Stimulated activated CD4-positive, alpha-beta T cell treated with anti-CD3 and anti-CD28 coated beads, Interleukin-2, amount 100 ng/mL, for 4 hours (primary cell): ENCODE results near the gene SLC16A4.
"Not testable (repeated sequence)": the region's sequence is repeated elsewhere in the genome, so short reads cannot be mapped to it uniquely, and the experiment has no call there.

Source experiments
- DNase-seq: peaks from one replicate; pipeline ENCODE4 v3.0.0-alpha.2; 2020; ENCODE audit warnings: low read depth

The SLC16A4 gene

DNA sequence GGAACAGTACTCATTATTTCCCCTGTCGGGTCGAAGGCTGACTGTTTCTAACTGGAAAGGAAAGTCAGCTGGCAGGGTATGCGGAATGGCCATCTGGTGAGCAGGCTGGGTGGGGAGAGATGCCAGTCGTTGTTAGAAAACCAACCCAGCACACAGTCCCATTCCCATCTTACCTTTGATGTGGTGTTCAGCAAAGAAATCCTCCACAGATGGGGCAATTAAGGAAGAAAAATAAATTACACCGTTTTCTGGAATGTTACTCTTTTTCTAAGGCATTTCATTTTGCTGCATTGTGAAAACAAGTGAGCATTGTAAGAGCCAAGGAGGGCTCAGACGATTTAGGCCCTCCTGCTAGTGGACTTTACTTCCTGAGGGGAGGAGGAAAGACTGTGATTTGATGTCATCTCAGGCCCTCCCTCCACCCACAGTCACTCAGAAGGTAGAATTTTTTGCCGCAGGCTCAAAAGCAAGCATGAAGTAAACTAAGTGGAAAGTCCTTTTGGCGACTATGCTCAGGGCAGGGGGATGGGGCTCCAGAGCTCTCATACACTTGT is at the start of gene SLC16A4:
SLC16A4 (minus strand) TSS at position 335 of the 554 bp plus-strand sequence. CDS start 1,703 bp downstream, outside the sequence.
- DNase-seq, result no peak

DNA sequence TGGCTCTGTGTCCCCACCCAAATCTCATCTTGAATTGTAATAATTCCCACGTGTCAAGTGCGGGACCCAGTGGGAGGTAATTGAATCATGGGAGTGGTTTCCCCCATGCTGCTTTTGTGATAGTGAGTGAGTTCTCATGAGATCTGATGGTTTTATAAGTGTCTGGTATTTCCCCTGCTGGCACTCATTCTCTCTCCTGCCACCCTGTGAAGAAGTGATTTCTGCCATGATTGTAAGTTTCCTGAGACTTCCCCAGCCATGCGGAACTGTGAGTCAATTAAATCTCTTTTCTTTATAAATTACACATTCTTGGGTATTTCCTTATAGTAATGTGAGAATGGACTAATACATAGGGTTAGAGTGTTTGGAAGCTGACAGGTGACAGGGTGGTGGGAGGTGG is 49.0 kb upstream of the SLC16A4 start:
- not testable (repeated sequence) for DNase-seq

DNA sequence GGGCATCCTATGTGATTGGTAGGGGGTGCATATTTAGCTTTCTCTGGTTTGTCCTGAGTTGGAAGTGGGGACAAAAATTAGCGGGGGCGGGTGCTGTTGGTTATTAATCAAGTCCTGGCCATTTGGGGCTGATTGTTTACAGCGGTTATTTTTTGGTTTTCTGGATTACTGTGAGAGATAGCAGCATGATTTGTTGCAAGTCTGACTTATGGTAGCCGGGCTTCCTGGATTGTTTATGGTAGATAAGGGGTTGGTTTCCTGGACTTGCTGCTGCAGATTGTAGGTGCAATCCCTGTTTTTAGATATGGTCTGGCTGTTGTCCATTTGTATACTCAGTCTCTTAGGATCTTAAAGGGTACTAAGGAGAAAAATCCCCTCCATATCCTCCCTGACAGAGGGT is 48.1 kb upstream of the SLC16A4 start:
- no peak for DNase-seq

DNA sequence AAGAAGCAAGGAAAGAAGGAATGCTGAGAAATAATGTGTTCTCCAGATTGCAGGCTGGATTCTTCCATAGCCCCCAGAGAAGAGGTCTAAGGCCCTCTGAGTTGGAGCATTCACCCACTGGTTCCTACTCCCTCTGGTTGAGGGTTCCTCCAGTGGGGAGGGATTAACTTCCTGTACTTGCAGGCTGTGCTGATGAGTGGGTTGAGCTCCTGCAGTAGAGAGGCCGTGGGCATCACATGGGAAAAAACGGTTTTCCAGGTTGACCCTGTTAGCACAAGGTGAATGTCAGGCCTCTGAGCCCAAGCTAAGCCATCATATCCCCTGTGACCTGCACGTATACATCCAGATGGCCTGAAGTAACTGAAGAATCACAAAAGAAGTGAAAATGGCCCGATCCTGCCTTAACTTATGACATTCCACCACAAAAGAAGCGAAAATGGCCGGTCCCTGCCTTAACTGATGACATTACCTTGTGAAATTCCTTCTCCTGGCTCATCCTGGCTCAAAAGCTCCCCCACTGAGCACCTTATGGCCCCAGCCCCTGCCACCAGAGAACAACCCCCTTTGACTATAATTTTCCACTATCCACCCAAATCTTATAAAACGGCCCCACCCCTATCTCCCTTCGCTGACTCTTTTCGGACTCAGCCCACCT is 46.9 kb upstream of the SLC16A4 start:
- not testable (repeated sequence) for DNase-seq

DNA sequence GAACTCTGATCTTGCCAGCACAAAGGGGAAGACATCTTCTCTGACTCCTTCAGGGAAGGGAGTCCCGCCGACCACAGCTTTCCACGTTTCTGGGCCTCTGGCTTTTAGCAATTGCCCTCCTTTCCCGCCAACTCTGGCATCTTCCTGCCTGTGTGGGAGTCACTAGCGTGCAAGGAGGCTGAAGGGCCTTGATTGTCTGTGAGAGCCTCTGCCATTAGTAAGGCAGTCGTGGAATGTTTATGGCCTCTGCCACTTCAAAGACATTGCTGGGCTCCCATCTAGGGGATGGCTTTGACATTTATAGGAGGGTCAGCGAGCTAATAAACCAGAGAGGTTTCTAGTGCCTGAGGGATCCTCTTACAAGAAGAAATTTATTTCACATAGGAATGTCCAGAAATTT is 45.8 kb upstream of the SLC16A4 start:
- no peak for DNase-seq

DNA sequence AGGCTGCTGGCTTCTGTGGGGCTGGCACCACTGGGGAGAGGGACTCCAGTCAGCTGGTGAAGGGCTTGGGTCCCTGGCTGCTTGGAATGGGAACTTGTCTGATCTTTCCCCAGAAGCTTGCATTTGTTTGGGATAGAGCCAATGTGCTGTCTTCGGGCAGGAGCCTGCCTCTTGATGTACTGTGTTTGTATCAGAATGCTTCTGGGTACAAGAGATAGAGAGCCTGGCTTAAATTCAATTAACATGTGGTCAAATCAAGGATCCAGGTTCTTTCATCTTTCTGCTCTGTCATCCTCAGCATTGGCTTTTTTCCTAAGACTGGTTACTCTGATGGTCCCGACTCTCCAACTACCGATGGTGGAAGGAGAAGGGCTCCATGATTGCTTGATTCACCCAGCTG is 44.1 kb upstream of the SLC16A4 start:
- no peak for DNase-seq

DNA sequence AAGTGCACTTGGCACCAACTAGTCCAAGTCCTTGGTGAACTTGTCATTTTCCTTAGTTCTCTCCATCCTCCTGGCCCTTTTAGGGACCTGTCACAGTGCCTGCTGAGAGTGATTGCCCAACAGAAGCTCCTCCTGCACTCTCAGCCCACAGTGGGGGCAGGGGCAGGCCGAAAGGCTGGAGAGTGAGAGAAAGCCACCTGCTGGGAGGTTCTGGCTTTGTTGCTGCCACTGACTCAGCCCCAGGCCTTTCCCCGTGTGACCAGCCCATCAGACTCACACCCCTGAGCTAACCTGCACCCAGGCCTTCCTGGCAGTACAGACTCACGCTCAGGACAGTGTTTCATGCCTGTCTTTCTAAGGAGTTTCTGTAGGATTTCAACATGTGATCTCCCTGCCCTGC is 43.0 kb upstream of the SLC16A4 start:
- no peak for DNase-seq

DNA sequence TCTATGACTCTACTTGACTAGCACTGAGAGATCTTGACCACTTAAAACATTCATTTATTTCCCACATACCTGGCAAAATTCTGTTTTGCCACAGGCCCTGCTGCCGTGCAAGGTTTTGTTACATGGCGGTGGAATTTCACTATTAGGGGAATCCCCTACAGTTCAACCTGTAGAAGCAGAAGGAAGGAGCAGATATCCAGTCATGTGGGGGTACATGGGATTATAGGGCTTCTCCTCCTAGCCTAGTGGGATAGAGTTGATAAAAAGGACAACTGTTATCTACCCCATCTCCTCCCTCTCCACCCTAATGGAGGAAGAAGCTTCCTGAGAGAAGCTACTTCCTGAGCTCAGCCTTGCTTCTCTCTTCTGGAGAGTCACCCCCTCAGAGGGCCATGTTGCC is 42.4 kb upstream of the SLC16A4 start:
- no peak for DNase-seq

DNA sequence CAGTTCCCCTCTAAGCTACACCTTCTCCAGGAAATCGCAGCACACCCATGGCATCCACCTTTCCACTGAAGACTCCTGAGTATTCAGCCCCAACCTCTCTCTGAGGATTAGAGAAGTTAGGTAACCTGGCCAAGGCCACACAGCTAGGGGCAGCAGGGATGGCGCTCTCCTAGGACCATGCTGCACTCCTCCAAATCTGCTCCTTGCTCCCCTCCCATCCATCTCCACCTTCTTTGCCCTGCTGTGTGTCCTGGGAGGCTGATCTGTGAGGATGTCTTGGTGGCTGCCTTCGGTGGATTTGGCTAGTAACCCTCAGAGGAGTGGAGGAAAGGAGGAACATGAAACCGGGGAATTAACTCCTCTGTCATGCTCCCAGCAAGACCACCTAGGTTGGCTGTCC is 40.1 kb upstream of the SLC16A4 start:
- DNase-seq, result no peak

DNA sequence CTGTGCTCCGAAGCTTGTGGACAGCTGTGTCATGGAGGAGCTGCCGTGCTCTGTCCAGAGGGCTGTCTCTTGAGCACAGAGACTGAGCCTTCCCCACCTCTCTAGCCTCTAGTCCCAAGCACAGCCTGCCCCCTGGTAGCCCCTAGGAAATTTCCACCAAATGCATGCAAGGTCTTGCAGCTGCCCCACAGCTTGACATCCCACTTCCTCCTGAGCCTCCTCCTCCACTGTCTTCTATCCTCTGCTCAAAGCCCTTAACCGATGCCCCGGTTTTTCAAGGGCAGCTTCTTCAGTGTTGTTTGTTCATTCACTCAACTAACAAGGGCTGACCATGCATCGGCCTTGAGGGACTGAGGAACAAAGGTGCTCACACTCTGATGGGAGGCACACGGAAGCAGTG is 39.5 kb upstream of the SLC16A4 start:
- DNase-seq, result no peak

DNA sequence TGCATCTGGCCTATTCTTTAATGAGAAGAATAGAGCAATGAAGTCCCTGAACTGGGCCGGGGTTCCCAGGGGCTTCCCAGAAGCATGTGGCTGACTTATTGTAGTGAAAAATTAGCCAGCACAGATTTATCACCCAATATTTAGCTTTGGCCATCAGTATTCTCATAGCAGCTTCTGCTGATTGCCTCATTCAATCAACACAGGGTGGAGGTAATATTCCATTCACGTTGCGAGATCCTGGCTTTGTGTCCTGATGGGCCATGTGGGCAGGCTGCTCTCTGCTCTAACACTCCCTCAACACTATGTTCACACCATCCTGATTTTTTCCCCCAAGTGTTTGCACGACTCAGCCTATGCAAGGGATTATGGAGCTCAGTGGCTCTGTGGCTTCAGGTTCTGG is 38.1 kb upstream of the SLC16A4 start:
- DNase-seq, result no peak

DNA sequence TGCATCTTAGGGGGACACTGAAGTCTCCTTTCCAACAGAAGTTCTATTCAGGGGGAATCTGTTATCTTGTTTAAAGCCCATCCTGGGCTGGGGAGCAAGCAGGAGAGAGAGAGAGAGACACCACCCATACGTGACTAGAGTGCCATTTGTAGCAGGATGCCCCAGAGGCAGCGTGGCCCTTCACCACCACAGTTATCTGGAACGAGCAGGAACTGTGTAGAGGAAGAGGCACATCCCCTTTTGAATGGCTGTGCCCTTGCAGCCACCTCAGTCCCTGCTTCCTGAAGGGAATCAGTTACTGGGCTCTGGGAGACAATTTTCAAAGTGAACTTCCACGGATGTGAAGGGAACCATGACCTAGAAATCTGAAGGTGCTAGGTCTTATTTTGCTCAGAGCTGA is 36.0 kb upstream of the SLC16A4 start:
- no peak for DNase-seq

DNA sequence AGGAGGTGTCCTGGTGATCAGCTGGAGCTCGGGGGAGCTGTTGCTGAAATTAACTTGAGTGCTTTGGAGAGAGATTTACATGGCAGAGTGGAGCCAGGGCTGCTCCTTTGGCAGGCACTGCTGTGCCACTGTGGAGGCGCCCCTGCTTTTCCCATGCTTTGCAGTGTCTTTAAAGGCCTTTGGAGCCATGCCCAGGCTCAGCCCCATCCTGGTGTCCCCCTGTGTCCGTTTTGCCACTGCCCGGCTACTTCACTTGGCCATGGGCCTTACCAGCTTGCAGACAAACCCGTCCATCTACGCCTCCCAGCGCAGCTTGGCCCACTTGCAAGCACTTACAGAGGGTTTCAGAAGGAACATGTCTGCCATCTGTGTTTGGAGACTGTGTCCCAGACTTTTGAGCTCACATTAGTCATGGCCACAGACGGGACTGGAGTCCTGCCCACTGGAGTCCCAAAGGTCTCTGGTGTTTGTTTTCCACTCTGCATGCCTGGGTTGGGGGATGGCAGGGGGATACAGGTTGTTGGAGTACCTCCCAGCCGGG is 34.9 kb upstream of the SLC16A4 start:
- DNase-seq, result no peak

DNA sequence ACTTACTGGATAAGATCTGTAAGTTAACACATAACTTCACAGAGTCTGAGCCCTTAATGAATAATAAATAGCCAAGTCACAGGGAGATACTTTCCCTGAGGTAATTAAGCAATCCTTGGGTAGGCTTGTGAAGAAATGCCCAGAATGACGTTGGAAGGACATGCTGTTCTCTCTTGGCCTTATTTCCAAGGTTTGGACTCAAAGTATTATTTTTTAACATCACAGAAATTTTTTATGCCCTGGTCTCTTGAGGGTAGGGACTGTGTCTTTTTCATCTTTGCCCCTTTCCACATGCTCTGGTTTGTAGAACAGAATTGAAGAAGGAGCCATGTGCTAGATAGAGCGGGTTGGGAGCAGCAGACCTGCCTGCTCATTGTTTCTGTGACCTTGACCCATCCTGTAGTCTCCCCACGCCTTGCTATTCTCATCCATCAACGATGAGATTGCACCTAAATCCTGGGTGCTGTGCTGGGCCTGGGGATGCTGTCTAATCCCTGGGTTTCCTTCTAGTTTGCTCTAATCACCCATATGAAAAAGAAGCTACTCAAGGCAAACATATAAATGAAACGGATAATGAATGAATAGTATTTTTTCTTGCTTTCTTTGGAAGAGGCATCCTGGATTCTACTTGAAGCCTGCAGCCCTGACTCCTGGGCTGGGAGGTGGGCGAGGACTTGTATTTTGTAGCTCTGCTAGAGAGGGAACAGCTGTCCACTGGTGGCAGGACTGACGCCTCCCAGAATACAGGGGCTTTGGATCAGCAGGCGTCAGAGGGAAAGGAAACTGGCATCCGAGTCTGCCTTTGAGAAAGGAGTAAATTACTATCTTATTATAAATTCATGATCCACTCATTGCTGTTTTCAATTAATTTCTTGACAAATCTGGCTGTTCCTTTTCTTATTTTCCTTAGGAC is 34.1 kb upstream of the SLC16A4 start:
- DNase-seq, result no peak

DNA sequence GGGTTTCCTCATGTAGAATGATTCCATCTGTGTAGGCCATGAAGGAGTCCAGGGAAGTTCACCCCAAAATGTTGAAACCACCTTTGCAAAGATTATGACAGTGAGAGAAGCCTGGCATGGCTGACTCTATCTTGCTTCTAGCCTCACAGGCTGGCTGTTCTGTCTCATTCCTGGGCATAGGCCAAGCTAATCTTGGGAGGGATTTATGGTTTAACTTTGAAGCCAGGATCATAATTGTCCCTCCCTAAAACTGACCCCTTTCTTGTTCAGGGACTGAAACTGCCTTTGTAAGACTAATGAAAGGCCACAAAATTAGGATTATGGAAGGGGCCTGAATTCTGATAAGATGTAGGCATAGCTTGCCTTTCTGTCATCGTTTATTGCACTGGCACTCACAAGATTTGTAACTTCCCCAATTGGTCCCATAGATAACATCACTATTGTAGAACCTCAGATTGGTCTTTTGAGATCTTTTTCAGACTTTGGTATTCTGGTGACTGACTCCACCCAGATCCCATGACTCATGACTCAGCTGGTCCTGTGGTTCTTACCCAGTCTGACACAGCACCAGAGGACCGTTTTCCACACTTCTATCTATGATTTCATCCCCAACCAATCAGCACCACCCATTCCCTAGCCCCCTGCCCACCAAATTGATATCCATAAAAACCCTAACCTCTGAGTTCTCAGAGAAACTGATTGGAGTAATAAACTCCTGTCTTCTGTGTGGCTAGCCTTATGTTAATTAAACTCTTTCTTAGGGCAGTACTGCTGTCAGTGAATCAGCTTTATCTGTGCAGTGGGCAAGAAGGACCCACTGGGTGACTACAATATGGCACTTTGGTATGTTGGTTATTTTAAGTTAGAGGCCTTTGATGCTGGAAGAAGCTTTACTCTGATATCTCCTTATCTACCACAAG is 30.3 kb upstream of the SLC16A4 start:
- DNase-seq, result no peak

DNA sequence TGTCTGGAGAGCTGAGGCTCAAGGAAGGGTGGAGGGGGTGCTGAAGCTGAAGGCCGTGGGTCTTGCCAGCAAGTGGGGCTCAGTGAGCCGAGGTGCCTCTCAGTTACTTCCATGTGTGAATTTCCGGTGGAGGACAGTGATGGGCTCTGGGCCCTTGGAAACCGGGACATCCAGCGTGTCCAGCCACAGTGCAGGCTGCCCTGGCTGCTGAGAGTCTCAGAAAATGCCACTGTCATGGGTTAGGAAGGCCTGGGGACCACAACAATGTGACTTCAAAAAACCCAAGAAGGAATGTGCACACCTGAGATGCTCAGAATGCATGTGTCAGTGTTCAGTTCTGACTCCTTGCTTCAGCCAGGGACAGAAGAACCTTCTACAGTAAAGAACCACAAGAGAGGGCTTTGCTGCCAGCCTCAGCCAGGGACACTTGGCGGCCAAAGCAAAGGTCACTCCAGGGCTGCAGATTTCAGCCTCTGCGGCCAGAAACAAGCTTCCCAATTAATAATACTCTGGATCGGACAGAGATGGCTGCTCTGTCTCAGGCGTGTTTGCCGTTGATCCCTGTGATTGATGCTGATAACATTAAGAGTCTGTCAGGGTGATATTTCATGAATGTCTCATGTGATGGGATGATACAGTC is 29.3 kb upstream of the SLC16A4 start:
- DNase-seq, result no peak

DNA sequence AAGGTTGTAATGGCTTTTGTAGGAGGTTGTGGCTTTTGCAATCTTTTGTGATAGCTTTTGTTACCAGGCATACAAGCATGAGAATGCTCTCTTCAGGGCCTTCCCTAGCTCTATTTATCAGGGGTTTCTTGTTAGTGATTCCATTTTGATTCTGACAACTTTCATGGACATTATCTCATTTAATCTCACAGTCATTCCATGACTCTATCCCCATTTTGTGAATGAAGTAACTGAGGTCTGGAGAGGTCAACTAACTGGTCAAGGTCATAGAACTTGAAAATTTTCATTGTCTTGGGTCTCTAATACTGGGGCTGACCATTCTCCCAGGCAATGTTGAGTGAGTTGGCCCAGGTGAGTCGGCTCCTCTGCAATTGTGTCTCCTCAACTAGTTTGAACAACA is 27.9 kb upstream of the SLC16A4 start:
- DNase-seq, result no peak

DNA sequence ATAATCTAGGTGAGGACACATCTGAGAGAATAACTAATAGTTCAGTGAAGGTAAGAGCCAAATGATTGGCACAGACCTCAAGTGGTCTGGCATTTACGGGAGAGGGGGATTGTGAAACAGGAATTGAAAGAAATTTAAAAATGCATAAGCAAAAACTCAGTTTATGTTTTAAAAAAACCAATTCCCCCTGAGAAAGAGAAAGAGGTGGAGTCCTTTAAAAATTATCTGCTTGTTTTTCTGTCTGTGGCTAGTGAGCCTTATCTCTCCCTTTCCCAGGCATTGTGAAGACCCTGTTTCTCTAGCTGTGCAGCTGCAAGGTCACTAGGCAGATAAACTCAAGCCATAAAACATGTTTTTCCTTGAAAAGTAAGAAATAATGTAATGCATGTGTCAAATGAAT is 22.2 kb upstream of the SLC16A4 start:
- not testable (repeated sequence) for DNase-seq

DNA sequence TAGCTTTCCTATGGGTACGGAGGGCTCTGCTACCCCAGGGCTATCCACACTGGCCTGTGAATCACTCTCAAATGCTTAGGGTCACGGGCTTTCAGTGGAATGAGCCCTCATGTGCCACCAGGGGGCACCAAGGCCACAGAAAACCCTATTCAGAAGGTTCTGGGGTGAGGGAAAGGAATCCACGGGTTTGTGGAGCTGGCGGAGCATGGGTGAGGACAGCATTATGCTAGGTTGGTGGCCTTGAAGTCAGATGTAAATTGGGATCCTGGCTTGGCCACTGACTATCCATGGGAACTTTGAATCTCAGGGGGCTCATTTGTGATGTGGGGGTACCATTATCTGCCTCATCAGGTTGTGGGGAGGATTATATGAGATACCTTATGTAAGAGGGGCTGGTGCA is 21.8 kb upstream of the SLC16A4 start:
- DNase-seq, result peak; percentile 45

DNA sequence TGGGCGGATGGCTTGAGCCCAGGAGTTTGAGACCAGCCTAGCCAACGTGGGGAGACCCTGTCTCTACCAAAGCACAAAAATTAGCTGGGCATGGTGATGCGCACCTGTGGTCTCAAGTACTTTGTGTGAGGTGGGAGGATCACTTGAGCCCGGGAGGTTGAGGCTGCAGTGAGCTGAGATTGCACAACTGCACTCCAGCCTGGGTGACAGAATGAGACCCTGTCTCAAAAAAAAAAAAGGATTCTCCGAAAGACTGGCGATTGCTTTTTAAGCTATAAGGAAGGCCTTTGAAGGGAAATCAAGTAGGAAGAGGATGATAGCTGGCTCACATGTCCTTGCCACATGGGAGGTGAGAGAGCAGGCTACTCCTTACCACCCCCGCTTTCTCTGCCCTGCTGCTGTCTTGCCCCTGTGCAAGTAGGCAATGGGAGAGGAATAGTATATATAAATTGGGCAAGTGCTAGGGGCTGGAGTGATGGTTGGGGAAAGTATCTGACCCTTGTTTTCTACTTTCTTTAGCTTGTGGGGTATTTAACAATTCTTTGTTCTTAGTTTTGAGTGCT is 20.4 kb upstream of the SLC16A4 start:
- no peak for DNase-seq

DNA sequence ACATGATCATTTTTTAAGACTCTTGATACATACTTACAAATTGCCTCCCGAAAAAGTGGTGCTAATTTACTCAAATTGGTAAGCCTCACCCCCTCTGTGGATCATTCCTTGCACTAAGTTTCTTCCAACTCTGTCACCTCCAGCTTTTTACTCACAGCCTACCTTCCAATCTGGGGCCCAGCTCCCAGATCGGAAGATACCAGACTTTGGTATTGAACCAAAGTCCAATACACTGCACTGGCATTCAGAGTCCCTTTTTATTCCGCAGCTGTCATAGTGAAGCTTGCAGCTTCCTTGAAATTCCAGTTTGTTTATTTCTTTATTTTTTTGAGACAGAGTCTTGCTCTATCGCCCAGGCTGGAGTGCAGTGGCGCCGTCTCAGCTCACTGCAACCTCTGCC is 18.5 kb upstream of the SLC16A4 start:
- no peak for DNase-seq
